GM12875 (cell line): Measurements from ENCODE around the gene CCDC47.
"Not testable (repeated sequence)": the region's sequence is repeated elsewhere in the genome, so short reads cannot be mapped to it uniquely, and the experiment has no call there.

Experiments
- H3K4me3 ChIP-seq: one replicate; pipeline ENCODE4 v1.5.1; 2011; ENCODE audit warnings: low read depth, low read length, control low read depth
- TF ChIP-seq, protein P1 (sequence below): IDR thresholded peaks from 2 replicates; pipeline ENCODE4 v1.5.1; 2011; ENCODE audit warnings: low read depth, mild to moderate bottlenecking, control low read depth, inconsistent platforms, low read length, moderate library complexity, borderline replicate concordance; ENCODE audit not compliant: insufficient read depth

CCDC47 gene

DNA sequence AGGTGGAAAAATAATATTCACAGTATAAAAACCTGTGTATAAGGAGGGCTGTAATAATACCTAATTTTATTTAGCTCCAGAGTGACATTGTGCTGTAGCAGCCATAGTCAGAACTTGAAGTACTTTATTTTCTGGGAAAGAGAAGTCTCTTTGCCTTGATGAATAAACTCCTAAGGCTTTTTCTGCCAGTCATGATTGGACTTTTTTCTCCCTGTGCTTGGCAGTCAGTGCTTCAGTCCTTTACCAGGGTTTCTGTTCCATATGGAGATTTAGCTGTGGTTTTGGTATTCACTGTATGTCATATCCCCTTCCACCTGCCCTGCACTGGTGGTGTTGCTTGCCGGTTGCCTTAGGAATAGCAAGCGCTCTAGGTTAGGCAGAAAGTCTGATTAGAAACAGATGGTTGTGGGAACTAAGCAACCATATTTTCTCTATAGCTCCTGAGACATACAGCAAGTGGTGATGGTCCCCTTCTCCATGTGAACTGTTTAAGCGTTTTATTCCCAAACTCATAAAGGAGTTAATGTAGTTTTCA lies 25.2 kb upstream of the CCDC47 start:
- H3K4me3 ChIP-seq: no peak overlapping the region
- TF ChIP-seq, protein P1, sequence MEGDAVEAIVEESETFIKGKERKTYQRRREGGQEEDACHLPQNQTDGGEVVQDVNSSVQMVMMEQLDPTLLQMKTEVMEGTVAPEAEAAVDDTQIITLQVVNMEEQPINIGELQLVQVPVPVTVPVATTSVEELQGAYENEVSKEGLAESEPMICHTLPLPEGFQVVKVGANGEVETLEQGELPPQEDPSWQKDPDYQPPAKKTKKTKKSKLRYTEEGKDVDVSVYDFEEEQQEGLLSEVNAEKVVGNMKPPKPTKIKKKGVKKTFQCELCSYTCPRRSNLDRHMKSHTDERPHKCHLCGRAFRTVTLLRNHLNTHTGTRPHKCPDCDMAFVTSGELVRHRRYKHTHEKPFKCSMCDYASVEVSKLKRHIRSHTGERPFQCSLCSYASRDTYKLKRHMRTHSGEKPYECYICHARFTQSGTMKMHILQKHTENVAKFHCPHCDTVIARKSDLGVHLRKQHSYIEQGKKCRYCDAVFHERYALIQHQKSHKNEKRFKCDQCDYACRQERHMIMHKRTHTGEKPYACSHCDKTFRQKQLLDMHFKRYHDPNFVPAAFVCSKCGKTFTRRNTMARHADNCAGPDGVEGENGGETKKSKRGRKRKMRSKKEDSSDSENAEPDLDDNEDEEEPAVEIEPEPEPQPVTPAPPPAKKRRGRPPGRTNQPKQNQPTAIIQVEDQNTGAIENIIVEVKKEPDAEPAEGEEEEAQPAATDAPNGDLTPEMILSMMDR: no peak

DNA sequence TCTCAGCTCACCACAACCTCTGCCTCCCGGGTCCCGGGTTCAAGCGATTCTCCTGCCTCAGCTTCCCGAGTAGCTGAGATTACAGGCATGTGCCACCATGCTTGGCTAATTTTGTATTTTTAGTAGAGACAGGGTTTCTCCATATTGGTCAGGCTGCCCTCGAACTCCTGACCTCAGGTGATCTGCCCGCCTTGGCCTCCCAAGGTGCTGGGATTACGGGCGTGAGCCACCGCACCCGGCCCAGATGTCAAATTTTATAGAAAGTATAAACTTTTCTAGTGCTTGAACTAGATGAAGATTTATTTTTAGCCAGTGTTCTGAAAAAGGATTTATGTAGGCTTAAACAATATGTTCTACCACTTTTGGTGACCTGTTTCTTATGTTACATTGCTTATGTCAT lies 23.0 kb upstream of the CCDC47 start:
- H3K4me3 ChIP-seq: not testable (repeated sequence)

DNA sequence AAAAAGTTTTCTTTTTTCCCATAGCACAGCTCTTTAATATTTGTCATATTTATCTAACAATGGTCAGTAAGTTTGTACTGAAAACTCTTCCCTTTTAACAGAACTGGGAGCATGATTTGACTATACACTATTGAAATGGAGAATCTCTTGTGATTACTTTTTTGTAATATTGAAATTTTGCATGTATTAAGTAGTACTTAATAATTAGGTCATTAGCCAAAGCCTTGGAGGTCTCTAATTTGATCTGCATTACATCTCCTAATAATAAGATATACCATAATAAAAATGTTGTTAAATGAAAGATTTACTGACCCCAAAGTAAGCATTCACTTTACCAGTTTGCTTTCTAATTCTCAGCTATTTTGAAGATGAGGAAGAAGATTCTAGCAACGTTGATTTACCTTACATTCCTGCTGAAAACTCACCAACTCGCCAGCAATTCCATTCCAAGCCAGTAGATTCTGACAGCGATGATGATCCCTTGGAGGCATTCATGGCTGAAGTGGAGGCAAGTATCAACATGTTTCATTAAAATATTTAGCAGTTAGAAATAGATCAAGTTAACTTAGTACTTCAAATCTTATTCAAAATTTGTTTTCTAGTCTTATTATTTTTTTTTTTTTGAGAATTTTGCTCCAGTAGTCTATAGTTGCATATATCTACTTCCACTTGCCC lies 18.8 kb upstream of the CCDC47 start:
- TF ChIP-seq, protein P1: no peak
- no peak overlapping the region for H3K4me3 ChIP-seq

DNA sequence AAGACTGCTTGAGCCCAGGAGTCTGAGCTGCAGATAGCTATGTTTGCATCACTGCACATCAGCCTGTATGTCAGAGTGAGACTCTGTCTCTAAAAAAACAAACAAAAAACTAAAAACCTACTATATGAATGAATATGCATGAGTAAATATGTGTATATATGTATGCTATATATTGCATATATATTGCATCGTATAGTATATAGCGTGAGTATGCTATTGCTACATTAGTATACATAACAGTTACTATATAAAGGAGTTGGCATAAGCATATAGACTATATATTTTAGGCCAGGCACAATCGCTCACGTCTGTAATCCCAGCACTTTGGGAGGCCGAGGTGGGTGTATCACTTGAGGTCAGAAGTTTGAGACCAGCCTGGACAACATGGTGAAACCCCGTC lies 16.7 kb upstream of the CCDC47 start:
- TF ChIP-seq, protein P1: no peak
- no peak overlapping the region for H3K4me3 ChIP-seq

DNA sequence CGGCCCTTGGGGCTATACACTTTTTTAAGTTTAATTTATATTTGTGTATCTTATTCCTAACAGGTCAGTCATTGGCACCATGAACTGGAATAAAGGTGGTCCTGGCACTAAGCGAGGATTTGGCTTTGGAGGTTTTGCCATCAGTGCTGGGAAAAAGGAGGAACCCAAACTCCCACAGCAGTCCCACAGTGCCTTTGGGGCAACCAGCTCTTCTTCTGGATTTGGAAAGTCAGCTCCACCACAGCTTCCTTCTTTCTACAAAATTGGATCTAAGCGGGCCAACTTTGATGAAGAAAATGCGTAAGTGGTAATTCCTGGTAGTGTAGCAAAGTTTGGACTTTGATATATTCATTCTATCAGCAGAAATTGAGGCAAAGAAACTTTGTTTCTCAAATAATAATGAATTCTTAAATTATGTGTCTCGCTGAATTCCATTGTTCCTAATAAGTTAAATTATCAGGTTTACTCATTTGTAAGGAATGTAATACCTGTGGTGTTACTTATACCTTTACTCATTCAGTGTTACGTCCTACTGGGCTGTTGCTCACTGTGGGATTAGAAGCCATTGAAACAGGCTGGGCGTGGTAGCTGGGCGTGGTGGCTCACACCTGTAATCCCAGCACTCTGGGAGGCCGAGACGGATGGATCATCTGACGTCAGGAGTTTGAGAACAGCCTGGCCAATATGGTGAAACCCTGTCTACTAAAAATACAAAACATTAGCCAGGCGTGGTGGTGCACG lies 13.7 kb upstream of the CCDC47 start:
- TF ChIP-seq, protein P1: no peak
- H3K4me3 ChIP-seq: no peak overlapping the region

DNA sequence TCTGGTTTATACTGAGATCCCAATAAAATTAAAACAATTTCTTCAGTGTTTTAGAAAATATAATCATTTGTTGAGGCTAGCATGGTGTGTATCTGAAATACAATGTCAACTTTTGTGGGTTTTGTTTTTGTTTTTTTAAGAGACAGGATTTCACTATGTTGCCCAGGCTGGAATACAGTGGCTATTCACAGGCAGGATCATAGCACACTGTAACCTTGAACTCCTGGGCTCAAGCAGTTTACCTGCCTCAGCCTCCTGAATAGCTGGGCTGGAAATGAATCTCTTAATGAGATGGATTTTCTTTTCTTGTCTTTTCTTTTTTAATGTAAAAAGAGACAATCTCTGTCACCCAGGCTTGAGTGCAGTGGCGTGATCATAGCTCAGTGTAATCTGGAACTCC lies 12.7 kb upstream of the CCDC47 start:
- H3K4me3 ChIP-seq: no peak overlapping the region
- TF ChIP-seq, protein P1: no peak

DNA sequence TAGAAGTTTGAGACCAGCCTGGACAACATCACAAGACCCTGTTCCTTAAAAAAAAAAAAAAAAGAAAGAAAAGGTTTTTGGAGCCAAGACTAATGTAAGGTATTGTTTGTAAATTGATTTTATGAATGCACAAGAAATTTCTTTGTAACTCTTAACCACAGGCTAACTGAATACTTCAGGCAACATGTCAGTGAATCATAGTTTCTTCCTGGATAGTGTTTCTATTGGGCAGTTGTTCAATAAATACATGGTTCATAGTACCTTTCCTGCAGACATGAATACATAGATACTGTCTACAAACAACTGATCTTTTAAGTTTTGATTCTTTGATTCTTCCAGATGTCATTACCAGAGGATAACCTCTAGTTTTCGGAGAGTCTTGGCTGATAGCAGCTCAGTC lies 12.2 kb upstream of the CCDC47 start:
- H3K4me3 ChIP-seq: no peak overlapping the region
- TF ChIP-seq, protein P1: no peak
